Subcutaneous adipose tissue (tissue), 4 donors: ENCODE results near the gene TLE1. TPM values are rescaled to one million over a fixed set of nuclear protein-coding genes. Genes with fewer than 3 reads are reported as not detected.

Experiments
- small RNA-seq: library from RNA; depleted of rRNA; stranded (forward); fragments of <200 nt; gene quantifications from one replicate; pipeline ENCODE3, GENCODE V24; 2016
- total RNA-seq, 4 donors: library from RNA; depleted of rRNA; stranded (reverse); fragments of >200 nt; gene quantifications; one replicate each; pipeline ENCODE4 v1.1.0, GENCODE V29; 2016
- TF ChIP-seq, protein P1 (sequence below): fragments of 450-650 bp; IDR thresholded peaks from one replicate; pipeline ENCODE4 v1.5.1; 2016; ENCODE audit warnings: low read depth, mild to moderate bottlenecking, control low read depth, antibody characterized with exemption, moderate library complexity

Gene TLE1
- total RNA-seq, 4 donors from 2014 or later = 37.7 to 109 (median 53.6) TPM

DNA sequence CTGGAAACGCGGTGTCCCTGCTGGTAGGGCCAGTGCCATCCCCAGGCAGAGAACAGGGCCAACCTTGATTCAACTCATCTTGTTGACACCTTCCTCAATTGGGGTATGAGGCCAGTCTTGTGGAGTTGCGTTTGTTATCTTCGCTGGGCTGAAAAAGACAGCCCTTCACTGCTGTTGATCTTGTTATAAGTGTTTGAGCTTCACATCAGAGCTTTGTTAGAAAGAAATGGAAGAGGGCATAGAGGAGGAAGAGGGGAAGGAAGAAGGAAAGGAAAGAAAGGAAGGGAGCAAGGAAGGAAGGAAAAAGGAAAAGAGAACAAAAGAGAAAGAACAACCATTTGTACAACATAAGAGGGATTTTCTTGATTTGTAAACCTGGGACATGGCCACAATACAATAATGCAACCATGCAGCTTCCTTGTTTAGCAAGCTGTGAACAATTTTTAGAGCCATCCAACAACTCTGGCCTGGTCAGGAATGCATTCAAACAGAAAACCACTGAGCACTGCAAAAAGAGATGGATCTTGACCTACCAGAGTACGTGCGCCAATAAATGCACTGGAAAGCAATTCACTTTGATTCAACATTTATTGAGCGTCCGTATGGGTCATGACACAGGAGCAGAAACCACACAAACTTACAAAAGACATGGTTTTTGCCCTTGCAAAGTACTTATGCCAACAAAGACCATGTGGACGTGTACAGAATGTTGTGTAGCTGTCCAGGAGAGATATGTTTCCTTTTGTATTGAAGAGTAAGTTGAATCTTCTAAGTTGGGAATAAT, 152.9 kb downstream of the TLE1 start:
- TF ChIP-seq, protein P1, sequence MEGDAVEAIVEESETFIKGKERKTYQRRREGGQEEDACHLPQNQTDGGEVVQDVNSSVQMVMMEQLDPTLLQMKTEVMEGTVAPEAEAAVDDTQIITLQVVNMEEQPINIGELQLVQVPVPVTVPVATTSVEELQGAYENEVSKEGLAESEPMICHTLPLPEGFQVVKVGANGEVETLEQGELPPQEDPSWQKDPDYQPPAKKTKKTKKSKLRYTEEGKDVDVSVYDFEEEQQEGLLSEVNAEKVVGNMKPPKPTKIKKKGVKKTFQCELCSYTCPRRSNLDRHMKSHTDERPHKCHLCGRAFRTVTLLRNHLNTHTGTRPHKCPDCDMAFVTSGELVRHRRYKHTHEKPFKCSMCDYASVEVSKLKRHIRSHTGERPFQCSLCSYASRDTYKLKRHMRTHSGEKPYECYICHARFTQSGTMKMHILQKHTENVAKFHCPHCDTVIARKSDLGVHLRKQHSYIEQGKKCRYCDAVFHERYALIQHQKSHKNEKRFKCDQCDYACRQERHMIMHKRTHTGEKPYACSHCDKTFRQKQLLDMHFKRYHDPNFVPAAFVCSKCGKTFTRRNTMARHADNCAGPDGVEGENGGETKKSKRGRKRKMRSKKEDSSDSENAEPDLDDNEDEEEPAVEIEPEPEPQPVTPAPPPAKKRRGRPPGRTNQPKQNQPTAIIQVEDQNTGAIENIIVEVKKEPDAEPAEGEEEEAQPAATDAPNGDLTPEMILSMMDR = no peak

DNA sequence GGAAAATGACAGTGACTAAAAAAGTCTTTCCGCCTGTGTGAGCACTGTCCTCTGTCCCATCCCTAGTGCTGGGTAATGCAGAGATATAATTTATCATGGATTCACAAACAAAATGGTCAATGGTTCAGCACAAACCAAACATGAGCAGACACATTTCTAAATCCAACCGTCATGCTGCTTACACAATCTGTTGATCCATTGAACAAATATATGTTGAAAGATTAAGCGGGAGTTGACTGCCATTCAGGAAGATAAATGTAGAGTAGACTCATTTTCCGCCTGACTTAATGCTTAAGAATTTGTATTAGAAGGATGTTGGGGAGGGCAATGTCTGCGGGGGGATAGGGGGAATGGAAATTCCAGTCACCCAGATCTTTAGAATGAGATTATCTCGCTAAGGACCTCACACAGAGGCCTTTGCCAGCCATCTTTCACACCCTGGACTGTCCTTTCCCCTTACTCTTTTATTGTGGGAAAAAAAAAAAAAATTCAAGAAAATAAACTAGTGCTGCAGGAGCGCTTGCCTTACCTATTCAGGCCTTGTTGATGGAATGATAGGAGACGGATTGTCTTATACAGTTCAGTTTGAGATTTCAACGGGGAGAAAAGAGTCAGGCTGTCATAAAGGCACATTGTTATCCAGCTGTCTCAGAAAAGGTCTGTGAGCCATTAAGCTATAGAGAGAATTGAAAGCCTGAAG, 153.7 kb downstream of the TLE1 start:
- TF ChIP-seq, protein P1 = no peak

DNA sequence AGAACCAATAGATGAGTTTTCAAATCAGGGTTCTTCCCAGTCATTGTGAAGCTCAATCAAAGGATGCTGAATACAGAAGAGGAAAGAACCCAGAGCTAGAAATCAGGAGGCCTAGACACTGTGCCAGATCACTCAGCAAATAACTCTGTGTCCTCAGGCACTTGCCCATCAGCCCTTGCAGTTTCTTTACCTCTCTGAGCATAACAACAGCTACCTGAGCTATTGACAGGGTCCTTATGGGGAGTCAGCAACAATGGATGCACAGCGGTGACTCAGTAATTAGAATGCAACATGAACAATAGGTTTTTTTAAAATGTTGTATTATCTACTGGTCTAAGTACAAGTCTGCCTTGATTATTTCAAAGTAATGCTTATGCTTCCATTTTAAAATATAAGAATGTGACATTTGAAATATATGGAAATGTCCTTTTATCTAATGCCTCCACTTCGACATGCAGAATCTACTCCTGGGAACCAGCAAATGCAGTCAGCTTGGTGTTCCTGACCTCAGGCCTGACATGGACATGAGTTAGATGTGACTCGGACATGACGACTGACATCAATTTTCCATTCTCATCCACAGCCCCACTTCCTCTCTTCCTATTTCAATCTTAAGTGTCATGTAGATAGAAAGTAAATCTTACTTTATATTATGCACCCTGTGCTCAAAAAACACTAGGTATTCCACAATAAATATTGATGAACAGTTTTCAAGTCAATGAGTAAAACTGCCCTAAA, 155.0 kb downstream of the TLE1 start:
- TF ChIP-seq, protein P1 = no peak

Small RNA genes lying within 50 kb of the gene (small RNA-seq; reads per million reads assigned to genes)
- gene RNU6-1035P = not detected

Other genes with a start within 250 kb of the TLE1 start
- gene SPATA31D4, start 238.9 kb upstream of the TLE1 start, total RNA-seq = not detected